Measurements from ENCODE around the gene CD3D. TPM values are rescaled to one million over a fixed set of nuclear protein-coding genes. Genes with fewer than 3 reads are reported as not detected.
A peak's percentile ranks its signal among the peaks of the same experiment; 100 is the strongest.

CD3D gene
- total RNA-seq, 1 experiment from 2014 or later, result not detected

DNA sequence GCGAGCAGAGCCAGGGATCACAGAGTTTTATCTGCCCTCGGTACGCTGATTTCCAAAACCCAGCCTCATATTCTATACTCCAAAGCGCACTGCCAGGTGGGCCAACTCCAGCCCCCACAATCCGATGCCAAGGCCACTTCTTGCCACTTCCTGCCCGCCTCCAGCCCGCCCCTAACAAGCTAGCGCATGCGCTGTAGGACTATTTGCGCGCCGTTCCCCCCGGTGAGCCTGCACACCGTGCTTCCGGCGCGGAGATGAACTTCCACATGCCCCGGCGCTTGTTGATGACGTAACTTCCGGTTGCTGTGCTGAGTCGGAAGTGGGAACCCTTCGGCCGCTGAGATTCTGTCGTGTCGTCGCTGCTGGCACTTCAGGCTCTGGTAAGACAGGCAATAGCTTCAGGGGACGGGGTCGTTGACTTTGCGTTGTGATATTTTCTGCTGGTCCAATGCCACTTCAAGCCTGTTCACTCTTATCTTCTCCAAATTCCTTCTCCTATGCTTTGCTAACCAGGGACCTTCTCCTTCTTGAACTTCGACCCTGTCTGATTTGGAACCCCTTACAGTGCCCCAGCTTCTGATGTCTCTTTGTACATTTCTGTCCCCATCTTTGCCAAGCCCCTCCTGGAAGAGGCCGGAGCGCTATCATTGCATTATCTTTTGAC lies 16.9 kb upstream of the CD3D start, which contains the start of gene UBE4A:
Gene UBE4A, plus strand, starts transcription at position 306 of the 664 bp plus-strand sequence. CDS start 5,481 bp downstream, outside the sequence.
- Mint-ChIP-seq H3K9me3 (ENCODE audit: low read depth, unreplicated experiment) (no peaks in the 10 kb centered on the region), H3K27me3 (ENCODE audit: unreplicated experiment) (peaks cover 21% of the 10 kb centered on the region), H3K27ac (ENCODE audit: unreplicated experiment) (peak within 1 kb of the TSS; percentile 98), H3K4me1 (ENCODE audit: low read depth, unreplicated experiment) (peaks cover 15% of the 10 kb centered on the region), H3K36me3 (ENCODE audit: insufficient read depth, unreplicated experiment) (peaks cover 15% of the 10 kb centered on the region), H3K4me3 (ENCODE audit: low read depth, unreplicated experiment) (peak within 1 kb of the TSS; percentile 85)
- CTCF ChIA-PET, result interaction anchor here (0.6 kb wide), 1 partner anchor 785 kb away, joined by 3 read pairs; no protein-coding TSS in a partner anchor
- TF ChIP-seq, protein P1, sequence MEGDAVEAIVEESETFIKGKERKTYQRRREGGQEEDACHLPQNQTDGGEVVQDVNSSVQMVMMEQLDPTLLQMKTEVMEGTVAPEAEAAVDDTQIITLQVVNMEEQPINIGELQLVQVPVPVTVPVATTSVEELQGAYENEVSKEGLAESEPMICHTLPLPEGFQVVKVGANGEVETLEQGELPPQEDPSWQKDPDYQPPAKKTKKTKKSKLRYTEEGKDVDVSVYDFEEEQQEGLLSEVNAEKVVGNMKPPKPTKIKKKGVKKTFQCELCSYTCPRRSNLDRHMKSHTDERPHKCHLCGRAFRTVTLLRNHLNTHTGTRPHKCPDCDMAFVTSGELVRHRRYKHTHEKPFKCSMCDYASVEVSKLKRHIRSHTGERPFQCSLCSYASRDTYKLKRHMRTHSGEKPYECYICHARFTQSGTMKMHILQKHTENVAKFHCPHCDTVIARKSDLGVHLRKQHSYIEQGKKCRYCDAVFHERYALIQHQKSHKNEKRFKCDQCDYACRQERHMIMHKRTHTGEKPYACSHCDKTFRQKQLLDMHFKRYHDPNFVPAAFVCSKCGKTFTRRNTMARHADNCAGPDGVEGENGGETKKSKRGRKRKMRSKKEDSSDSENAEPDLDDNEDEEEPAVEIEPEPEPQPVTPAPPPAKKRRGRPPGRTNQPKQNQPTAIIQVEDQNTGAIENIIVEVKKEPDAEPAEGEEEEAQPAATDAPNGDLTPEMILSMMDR (IDR thresholded peaks at IDR 0.05; ENCODE audit: unreplicated experiment), result no peak
- intact Hi-C loops (cut with micrococcal nuclease; ENCODE audit: unreplicated experiment), result no loop called here
- BruUV-seq (replicated peaks), result no TSS peak
- DNase-seq, result peak; percentile 87

DNA sequence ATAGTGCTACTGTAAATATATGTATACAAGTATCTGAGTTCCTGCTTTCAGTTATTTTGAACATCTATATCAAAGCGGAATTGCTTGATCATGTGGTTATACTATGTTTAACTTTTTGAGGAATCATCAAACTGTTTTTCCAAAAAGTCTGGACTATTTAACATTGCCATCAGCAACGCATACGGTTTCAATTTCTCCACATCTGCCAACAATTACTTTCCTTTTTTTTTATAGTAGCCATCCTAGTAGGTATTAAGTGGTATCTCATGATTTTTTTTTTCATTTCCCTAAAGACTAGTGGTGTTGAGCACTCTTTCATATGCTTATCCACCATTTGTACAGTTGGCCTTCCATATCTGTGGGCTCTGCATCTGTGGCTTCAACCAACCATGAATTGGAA lies 15.6 kb upstream of the CD3D start:
- CTCF ChIA-PET, result no interaction called here
- BruUV-seq (replicated peaks), result no TSS peak
- H3K4me3 Mint-ChIP-seq (ENCODE audit: low read depth, unreplicated experiment), result no peak overlapping the region
- TF ChIP-seq, protein P1 (IDR thresholded peaks at IDR 0.05; ENCODE audit: unreplicated experiment), result no peak
- no peaks in the 10 kb centered on the region for H3K9me3 Mint-ChIP-seq (ENCODE audit: low read depth, unreplicated experiment)
- no peak for DNase-seq
- H3K27me3 Mint-ChIP-seq (ENCODE audit: unreplicated experiment), result peaks cover 21% of the 10 kb centered on the region
- no peak overlapping the region for H3K27ac Mint-ChIP-seq (ENCODE audit: unreplicated experiment)
- peaks cover 15% of the 10 kb centered on the region for H3K4me1 Mint-ChIP-seq (ENCODE audit: low read depth, unreplicated experiment)
- intact Hi-C loops (cut with micrococcal nuclease; ENCODE audit: unreplicated experiment), result no loop called here
- peaks cover 15% of the 10 kb centered on the region for H3K36me3 Mint-ChIP-seq (ENCODE audit: insufficient read depth, unreplicated experiment)

DNA sequence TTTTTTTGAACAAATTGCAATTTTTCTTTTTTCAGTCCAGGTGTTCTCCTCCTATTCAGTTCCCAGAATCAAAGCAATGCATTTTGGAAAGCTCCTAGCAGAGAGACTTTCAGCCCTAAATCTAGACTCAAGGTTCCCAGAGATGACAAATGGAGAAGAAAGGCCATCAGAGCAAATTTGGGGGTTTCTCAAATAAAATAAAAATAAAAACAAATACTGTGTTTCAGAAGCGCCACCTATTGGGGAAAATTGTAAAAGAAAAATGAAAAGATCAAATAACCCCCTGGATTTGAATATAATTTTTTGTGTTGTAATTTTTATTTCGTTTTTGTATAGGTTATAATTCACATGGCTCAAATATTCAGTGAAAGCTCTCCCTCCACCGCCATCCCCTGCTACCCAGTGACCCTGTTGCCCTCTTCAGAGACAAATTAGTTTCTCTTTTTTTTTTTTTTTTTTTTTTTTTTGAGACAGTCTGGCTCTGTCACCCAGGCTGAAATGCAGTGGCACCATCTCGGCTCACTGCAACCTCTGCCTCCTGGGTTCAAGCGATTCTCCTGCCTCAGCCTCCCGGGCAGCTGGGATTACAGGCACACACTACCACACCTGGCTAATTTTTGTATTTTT lies 10.7 kb upstream of the CD3D start:
- H3K9me3 Mint-ChIP-seq (ENCODE audit: low read depth, unreplicated experiment), result no peaks in the 10 kb centered on the region
- DNase-seq, result no peak
- CTCF ChIA-PET, result interaction anchor here (1.8 kb wide), 1 partner anchor 58 kb away, joined by 8 read pairs; no protein-coding TSS in a partner anchor
- H3K4me1 Mint-ChIP-seq (ENCODE audit: low read depth, unreplicated experiment), result peaks cover 7% of the 10 kb centered on the region
- no TSS peak for BruUV-seq (replicated peaks)
- no peak overlapping the region for H3K27ac Mint-ChIP-seq (ENCODE audit: unreplicated experiment)
- H3K27me3 Mint-ChIP-seq (ENCODE audit: unreplicated experiment), result peaks cover 49% of the 10 kb centered on the region
- TF ChIP-seq, protein P1 (IDR thresholded peaks at IDR 0.05; ENCODE audit: unreplicated experiment), result no peak
- H3K36me3 Mint-ChIP-seq (ENCODE audit: insufficient read depth, unreplicated experiment), result no peaks in the 10 kb centered on the region
- no peak overlapping the region for H3K4me3 Mint-ChIP-seq (ENCODE audit: low read depth, unreplicated experiment)
- intact Hi-C loops (cut with micrococcal nuclease; ENCODE audit: unreplicated experiment), result loop anchor here (1.0 to 5.0 kb wide), 2 partner anchors 57 to 156 kb away; no protein-coding TSS in a partner anchor

DNA sequence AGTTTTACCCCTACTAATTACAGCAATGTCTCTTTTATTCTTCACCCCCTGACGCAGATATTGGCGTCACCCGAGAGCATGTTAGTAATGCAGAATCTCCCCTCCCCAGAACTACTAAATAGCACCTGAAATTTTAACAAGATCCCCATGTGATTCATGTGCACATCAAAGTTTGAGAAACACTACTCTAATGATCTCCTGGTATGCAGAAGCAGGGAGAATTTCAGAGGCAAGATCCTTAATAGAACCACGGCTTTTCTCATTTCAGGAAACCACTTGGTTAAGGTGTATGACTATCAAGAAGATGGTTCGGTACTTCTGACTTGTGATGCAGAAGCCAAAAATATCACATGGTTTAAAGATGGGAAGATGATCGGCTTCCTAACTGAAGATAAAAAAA lies 7.0 kb upstream of the CD3D start:
- TF ChIP-seq, protein P1 (IDR thresholded peaks at IDR 0.05; ENCODE audit: unreplicated experiment), result no peak
- Mint-ChIP-seq H3K4me3 (ENCODE audit: low read depth, unreplicated experiment) (no peak overlapping the region), H3K9me3 (ENCODE audit: low read depth, unreplicated experiment) (peaks cover 3% of the 10 kb centered on the region), H3K36me3 (ENCODE audit: insufficient read depth, unreplicated experiment) (no peaks in the 10 kb centered on the region), H3K27me3 (ENCODE audit: unreplicated experiment) (peaks cover 75% of the 10 kb centered on the region), H3K4me1 (ENCODE audit: low read depth, unreplicated experiment) (peaks cover 5% of the 10 kb centered on the region), H3K27ac (ENCODE audit: unreplicated experiment) (no peak overlapping the region)
- intact Hi-C loops (cut with micrococcal nuclease; ENCODE audit: unreplicated experiment), result no loop called here
- no TSS peak for BruUV-seq (replicated peaks)
- CTCF ChIA-PET, result no interaction called here
- no peak for DNase-seq
